K562 (cell line): ENCODE results near the gene POLR2B. TPM values are rescaled to one million over a fixed set of nuclear protein-coding genes. Genes with fewer than 3 reads are reported as not detected.

Experiments
- ATAC-seq: fragments of 200-7000 bp; cut with Tn5 transposase; 3 replicates; pipeline ENCODE4 v1.9.1; 2020; ENCODE audit warnings: moderate library complexity
- BruUV-seq: library from RNA; stranded (reverse); fragments of 400-500 nt; replicated peaks from 2 replicates; lab custom pipeline; 2021; lab: Mats Ljungman, UMichigan
- CTCF ChIA-PET: fragments of 300-600 bp; formaldehyde crosslinking; extraction: SDS; loops from one replicate; lab custom pipeline; 2021; ENCODE audit warnings: low intra/inter-chr PET ratio; lab: Yijun Ruan, JAX
- POLR2A ChIA-PET: fragments of 300-600, 350-650 bp; sonication (Branson Sonifier 250); formaldehyde crosslinking; extraction: SDS; loops from one replicate; lab custom pipeline; 2021; ENCODE audit warnings: antibody characterized with exemption, inconsistent platforms; lab: Yijun Ruan, JAX
- DNase-seq, 4 experiments: peaks; one replicate each; pipeline versions ENCODE4 v3.0.0 to v3.0.0-alpha.2; 2011 to 2018; ENCODE audit warnings: low spot score in 3 of 4, mixed read lengths in 3 of 4; ENCODE audit errors: extremely low read depth in 1 of 4
- FAIRE-seq: peaks from 2 replicates; lab custom pipeline; 2011; peaks lifted over from hg19 to GRCh38; lab: Jason Lieb, UNC
- H2AFZ ChIP-seq: 2 replicates; pipeline ENCODE4 v1.6.0; 2011; ENCODE audit warnings: low read depth, low read length, control low read depth, inconsistent platforms
- H3K27ac ChIP-seq: fragments of 200-600 bp; 3 replicates; pipeline ENCODE4 v1.8.0; 2011; ENCODE audit warnings: low read depth, mild to moderate bottlenecking, control low read depth, inconsistent platforms, low read length, moderate library complexity, mixed read lengths; ENCODE audit errors: extremely low read depth
- H3K27me3 ChIP-seq, 2 experiments: fragments of 300-600 bp in 1 of 2; 2 replicates in 1 of 2; 3 replicates in 1 of 2; pipeline versions ENCODE4 v1.6.0 to v1.8.0; 2011; ENCODE audit warnings: inconsistent platforms in 2 of 2, low read length in 2 of 2, mild to moderate bottlenecking in 1 of 2, mixed read lengths in 1 of 2, moderate library complexity in 1 of 2; ENCODE audit not compliant: control insufficient read depth in 2 of 2, insufficient read depth in 2 of 2
- H3K36me3 ChIP-seq: fragments of 300-600 bp; 3 replicates; pipeline ENCODE4 v1.8.0; 2011; ENCODE audit warnings: mild to moderate bottlenecking, low read length, inconsistent platforms; ENCODE audit not compliant: control insufficient read depth, insufficient read depth
- H3K4me1 ChIP-seq, 2 experiments: fragments of 200-600 bp in 1 of 2; replicated peaks in 1 of 2; 2 replicates in 1 of 2; 3 replicates in 1 of 2; pipeline versions ENCODE4 v1.5.1 to v1.8.0; 2011; ENCODE audit warnings: inconsistent platforms in 2 of 2, low read length in 2 of 2, mild to moderate bottlenecking in 1 of 2, mixed read lengths in 1 of 2, moderate library complexity in 1 of 2; ENCODE audit not compliant: control insufficient read depth in 2 of 2, insufficient read depth in 2 of 2
- H3K4me2 ChIP-seq: 2 replicates; pipeline ENCODE4 v1.6.1; 2011; ENCODE audit warnings: low read length, control low read depth, inconsistent platforms, mixed read lengths; ENCODE audit not compliant: insufficient read depth
- H3K4me3 ChIP-seq: fragments of 200-600 bp; sonication (generic), shearing (Covaris generic); 2 replicates; pipeline ENCODE4 v1.5.1; 2016; ENCODE audit warnings: control low read depth, inconsistent platforms
- H3K79me2 ChIP-seq: fragments of 200-600 bp; 3 replicates; pipeline ENCODE4 v1.8.0; 2011; ENCODE audit warnings: low read length, inconsistent platforms; ENCODE audit not compliant: control insufficient read depth, insufficient read depth
- H3K9ac ChIP-seq, 2 experiments: 2 replicates each; pipeline versions ENCODE4 v1.6.0 to v1.6.1; 2011; ENCODE audit warnings: low read depth in 2 of 2, low read length in 2 of 2, control low read depth in 1 of 2, inconsistent platforms in 1 of 2, mild to moderate bottlenecking in 1 of 2, mixed read lengths in 1 of 2; ENCODE audit not compliant: insufficient read depth in 1 of 2
- H3K9me1 ChIP-seq: one replicate; pipeline ENCODE4 v1.6.0; 2011; ENCODE audit warnings: inconsistent platforms, mild to moderate bottlenecking, low read length, moderate library complexity; ENCODE audit not compliant: control insufficient read depth, insufficient read depth
- H3K9me3 ChIP-seq: replicated peaks from 2 replicates; pipeline ENCODE4 v1.5.1; 2011; ENCODE audit warnings: low read depth, low read length, inconsistent platforms; ENCODE audit not compliant: control insufficient read depth, insufficient read depth
- H4K20me1 ChIP-seq: replicated peaks from 2 replicates; pipeline ENCODE4 v1.6.1; 2011; ENCODE audit warnings: low read length, inconsistent platforms, mixed read lengths; ENCODE audit not compliant: control insufficient read depth, insufficient read depth
- ADNP ChIP-seq: fragments of 200-800 bp; sonication (Bioruptor generic); IDR thresholded peaks from 2 replicates; pipeline ENCODE4 v1.6.1; 2016; ENCODE audit warnings: missing genetic modification characterization, missing compliant biosample characterization
- E2F1 ChIP-seq: sonication (generic); formaldehyde crosslinking; IDR thresholded peaks from 2 replicates; pipeline ENCODE4 v1.8.1; 2023; ENCODE audit warnings: mild to moderate bottlenecking, missing genetic modification reagents, moderate library complexity
- TCFL5 ChIP-seq: fragments of 250-450 bp; sonication (Bioruptor Pico); conservative IDR thresholded peaks from 2 replicates; pipeline ENCODE4 v1.6.1; 2021; ENCODE audit warnings: mild to moderate bottlenecking, moderate library complexity, matching md5 sums
- ZNF277 ChIP-seq: fragments of 250-450 bp; sonication (Bioruptor Pico); IDR thresholded peaks from 2 replicates; pipeline ENCODE4 v1.8.0; 2022; ENCODE audit warnings: inconsistent platforms, mild to moderate bottlenecking, moderate library complexity, borderline replicate concordance
- ZNF76 ChIP-seq: fragments of 250-450 bp; sonication (Bioruptor Pico); IDR thresholded peaks from 2 replicates; pipeline ENCODE4 v1.4.0; 2020; ENCODE audit warnings: mild to moderate bottlenecking, moderate library complexity, borderline replicate concordance
- WGBS: fragments of 100-300 bp; shearing (Covaris generic); methylation state at CpG from one replicate; pipeline ENCODE4 v1.1.6; 2016; ENCODE audit warnings: low coverage, mixed read lengths; ENCODE audit not compliant: insufficient coverage; ENCODE audit errors: missing lambda C conversion rate; 5-methylcytosine and 5-hydroxymethylcytosine counted together
- in situ Hi-C: fragments of 300-500 bp; cut with MboI; formaldehyde crosslinking; loops from 4 replicates; pipeline ENCODE4 v1.15.0; 2018; ENCODE audit warnings: inconsistent platforms, mixed read lengths
- intact Hi-C: fragments of 100-400 bp; cut with micrococcal nuclease; formaldehyde crosslinking; loops from 2 replicates; pipeline ENCODE4 v1.14.2; 2022
- polyA plus RNA-seq, 8 experiments: library from polyadenylated mRNA; depleted of rRNA in 4 of 8; stranded (reverse) in 5 of 8; unstranded in 3 of 8; fragments of >200 nt; fragmentation: Nextera tagmentation in 2 of 8; fragmentation: Illumina TruSeq in 1 of 8; extraction: Ambion mirVana in 2 of 8; extraction: Trizol in 1 of 8; gene quantifications; 2 replicates each; pipeline versions ENCODE4 v1.2.1 to v1.2.3, GENCODE V29; 2011 to 2014; ENCODE audit warnings: inconsistent platforms in 1 of 8, missing spikeins in 1 of 8
- total RNA-seq, 7 experiments: library from RNA; depleted of rRNA in 6 of 7; stranded (reverse); fragments of >200 nt in 6 of 7; fragmentation: Illumina TruSeq in 2 of 7; extraction: Trizol in 2 of 7; gene quantifications; 2 replicates each; pipeline versions ENCODE4 v1.2.1 to v1.2.3, GENCODE V29; 2011 to 2021; ENCODE audit warnings: low replicate concordance in 1 of 7
- TF ChIP-seq, protein P1 (sequence below): fragments of 250-450 bp; sonication (Bioruptor Pico); IDR thresholded peaks from 2 replicates; pipeline ENCODE4 v1.4.0; 2020; ENCODE audit warnings: mild to moderate bottlenecking, moderate library complexity, borderline replicate concordance

Gene POLR2B
- total and polyA plus RNA-seq, 9 of the 15 experiments (the other 6 are each of a cell fraction or from before 2014, with no cell fraction given), result 60.9 to 208 (median 142) TPM

DNA sequence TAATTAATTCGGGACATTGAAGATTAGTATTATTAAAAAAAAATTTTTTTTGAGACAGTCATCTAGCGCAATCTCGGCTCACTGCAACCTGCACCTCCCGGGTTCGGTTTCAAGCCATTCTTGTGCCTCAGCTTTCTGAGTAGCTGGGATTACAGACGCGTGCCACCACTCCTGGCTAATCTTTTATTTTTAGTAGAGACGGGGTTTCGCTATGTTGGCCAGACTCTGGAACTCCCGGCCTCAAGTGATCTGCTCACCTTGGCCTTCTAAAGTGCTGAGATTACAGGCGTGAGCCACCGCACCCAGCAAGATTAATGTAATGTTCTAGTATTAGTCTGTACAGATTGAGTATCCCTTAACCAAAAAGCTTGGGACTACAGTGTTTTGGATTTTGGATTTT, 38.3 kb upstream of the POLR2B start:
- WGBS, result 85% methylated on average over 12 of the region's 12 CpGs
- H3K4me1 ChIP-seq, result no peaks in the 10 kb centered on the region
- no peaks in the 10 kb centered on the region; a peak in 1 of 5 replicates for H3K27me3 ChIP-seq
- no peaks in the 10 kb centered on the region for H3K79me2 ChIP-seq
- H4K20me1 ChIP-seq, result no peaks in the 10 kb centered on the region
- POLR2A ChIA-PET, result interaction anchor here (1.7 kb wide), 1 partner anchor 38 kb away, joined by 6 read pairs; the partner anchor contains the start of gene POLR2B
- H3K9ac ChIP-seq, result no peak overlapping the region
- H3K4me2 ChIP-seq, result no peak overlapping the region
- BruUV-seq, result no TSS peak
- DNase-seq (no peak), ATAC-seq (no peak), FAIRE-seq (no peak)
- peaks cover 4% of the 10 kb centered on the region; the same call in 1 of the 3 replicates for H3K36me3 ChIP-seq
- H3K27ac ChIP-seq, result no peak overlapping the region
- no peak overlapping the region for H2AFZ ChIP-seq
- CTCF ChIA-PET, result no interaction called here
- intact Hi-C loops, result no loop called here
- in situ Hi-C loops, result no loop called here
- no peaks in the 10 kb centered on the region for H3K9me3 ChIP-seq
- no peaks in the 10 kb centered on the region for H3K9me1 ChIP-seq
- TF ChIP-seq ZNF277 (CRISPR knock-in tag), result no peak
- TF ChIP-seq ADNP (tag), result no peak
- H3K4me3 ChIP-seq, result no peak overlapping the region

DNA sequence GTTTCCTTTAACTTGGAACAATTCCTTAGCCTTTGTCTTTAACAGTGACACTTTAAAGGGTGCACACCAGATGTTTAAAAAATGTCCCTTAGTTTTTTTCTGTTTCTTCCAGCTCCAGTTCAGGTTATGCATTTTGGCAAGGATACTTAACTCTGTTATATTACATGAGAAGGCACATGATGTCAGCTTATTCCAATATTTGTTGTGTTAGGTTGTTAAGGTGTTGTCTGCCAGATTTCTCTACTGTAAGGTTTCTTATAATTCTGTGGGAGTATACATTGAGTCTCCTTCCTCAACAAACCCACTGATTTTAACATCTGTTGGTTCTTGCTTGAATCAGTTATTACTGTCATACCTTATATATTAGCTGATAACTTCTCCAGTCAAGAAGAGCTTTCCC, 37.7 kb upstream of the POLR2B start:
- no peak for ATAC-seq
- H3K36me3 ChIP-seq, result peaks cover 4% of the 10 kb centered on the region; the same call in 1 of the 3 replicates
- H4K20me1 ChIP-seq, result no peaks in the 10 kb centered on the region
- H3K9ac ChIP-seq, result no peak overlapping the region
- no peak overlapping the region for H2AFZ ChIP-seq
- no peaks in the 10 kb centered on the region; a peak in 1 of 5 replicates for H3K27me3 ChIP-seq
- no peaks in the 10 kb centered on the region for H3K4me1 ChIP-seq
- H3K4me2 ChIP-seq, result no peak overlapping the region
- BruUV-seq, result TSS peak; percentile 22
- ChIA-PET CTCF (no interaction called here), POLR2A (interaction anchor here (1.7 kb wide), 1 partner anchor 38 kb away, joined by 6 read pairs; the partner anchor contains the start of gene POLR2B)
- intact Hi-C loops, result no loop called here
- in situ Hi-C loops, result no loop called here
- H3K79me2 ChIP-seq, result no peaks in the 10 kb centered on the region
- H3K4me3 ChIP-seq, result no peak overlapping the region
- H3K9me1 ChIP-seq, result no peaks in the 10 kb centered on the region
- no peak overlapping the region for H3K27ac ChIP-seq
- DNase-seq, result no peak
- FAIRE-seq, result no peak
- H3K9me3 ChIP-seq, result no peaks in the 10 kb centered on the region
- TF ChIP-seq TCFL5 (CRISPR knock-in tag) (no peak), E2F1 (CRISPR knock-in tag) (no peak), ZNF76 (no peak)
- TF ChIP-seq, protein P1, sequence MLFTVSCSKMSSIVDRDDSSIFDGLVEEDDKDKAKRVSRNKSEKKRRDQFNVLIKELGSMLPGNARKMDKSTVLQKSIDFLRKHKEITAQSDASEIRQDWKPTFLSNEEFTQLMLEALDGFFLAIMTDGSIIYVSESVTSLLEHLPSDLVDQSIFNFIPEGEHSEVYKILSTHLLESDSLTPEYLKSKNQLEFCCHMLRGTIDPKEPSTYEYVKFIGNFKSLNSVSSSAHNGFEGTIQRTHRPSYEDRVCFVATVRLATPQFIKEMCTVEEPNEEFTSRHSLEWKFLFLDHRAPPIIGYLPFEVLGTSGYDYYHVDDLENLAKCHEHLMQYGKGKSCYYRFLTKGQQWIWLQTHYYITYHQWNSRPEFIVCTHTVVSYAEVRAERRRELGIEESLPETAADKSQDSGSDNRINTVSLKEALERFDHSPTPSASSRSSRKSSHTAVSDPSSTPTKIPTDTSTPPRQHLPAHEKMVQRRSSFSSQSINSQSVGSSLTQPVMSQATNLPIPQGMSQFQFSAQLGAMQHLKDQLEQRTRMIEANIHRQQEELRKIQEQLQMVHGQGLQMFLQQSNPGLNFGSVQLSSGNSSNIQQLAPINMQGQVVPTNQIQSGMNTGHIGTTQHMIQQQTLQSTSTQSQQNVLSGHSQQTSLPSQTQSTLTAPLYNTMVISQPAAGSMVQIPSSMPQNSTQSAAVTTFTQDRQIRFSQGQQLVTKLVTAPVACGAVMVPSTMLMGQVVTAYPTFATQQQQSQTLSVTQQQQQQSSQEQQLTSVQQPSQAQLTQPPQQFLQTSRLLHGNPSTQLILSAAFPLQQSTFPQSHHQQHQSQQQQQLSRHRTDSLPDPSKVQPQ (CRISPR knock-in tag), result no peak
